ENCODE results near the gene PITHD1. TPM values are rescaled to one million over a fixed set of nuclear protein-coding genes. Genes with fewer than 3 reads are reported as not detected.

The PITHD1 gene
- total RNA-seq, 1 donor from 2014 or later, result 37.3 TPM

DNA sequence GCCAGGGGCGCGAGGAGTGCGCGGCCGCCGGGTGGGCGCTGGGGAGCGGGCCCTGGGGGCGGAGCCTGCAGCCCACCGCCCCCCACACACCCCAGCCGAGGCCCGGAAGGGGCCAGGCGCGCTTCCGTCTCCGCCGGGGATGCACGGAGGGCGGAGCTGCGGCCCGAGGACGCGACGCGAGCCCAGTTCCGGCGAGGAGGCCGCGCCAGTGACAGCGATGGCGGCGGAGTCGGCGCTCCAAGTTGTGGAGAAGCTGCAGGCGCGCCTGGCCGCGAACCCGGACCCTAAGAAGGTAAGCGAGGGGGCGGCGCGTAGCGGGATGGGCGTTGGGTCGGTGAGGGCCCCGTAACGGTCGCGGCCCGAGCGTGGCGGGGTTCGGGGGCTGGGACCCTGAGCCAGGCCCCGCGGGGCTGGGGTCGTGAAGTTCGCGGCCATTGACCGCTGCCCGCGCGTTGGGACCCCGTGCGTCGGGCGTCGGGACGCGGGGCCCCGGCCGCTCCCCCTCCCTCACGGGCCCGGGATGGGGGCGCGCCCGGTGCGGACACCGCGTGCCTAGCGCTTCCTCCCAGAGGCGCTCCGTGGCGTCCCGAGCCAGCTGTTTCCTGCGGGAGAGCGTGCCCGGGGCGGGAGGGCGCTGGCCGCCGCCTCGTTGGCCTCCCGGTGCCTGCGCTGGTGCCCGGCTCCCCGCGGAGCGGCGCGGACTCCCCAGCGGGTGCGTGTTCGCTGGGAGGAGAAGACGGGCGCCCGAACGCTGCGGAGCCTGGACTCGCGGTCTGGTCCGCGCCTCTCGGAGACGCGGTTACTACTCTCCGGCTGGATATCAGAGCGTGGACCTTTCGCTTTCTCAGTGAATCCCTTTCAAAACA, 34.7 kb upstream of the PITHD1 start, which contains the start of gene ELOA:
Gene ELOA, plus strand, starts transcription at position 185 of the 866 bp plus-strand sequence. Its CDS starts 33 bp downstream, at position 218.
- FAIRE-seq (no peak), DNase-seq (ENCODE audit: low read depth) (peak; percentile 40)
- peak within 1 kb of the TSS; percentile 65 for H2AFZ ChIP-seq (ENCODE audit: low read depth, low read length)
- H4K20me1 ChIP-seq (ENCODE audit: insufficient read depth, low read length), result peaks cover 51% of the 10 kb centered on the region
- H3K4me1 ChIP-seq (ENCODE audit: insufficient read depth, low read length), result peaks cover 16% of the 10 kb centered on the region
- H3K4me3 ChIP-seq (ENCODE audit: insufficient read depth, low read depth, low read length), result peak within 1 kb of the TSS; percentile 81
- peaks cover 52% of the 10 kb centered on the region for H3K79me2 ChIP-seq (ENCODE audit: insufficient read depth, low read length)
- peak within 1 kb of the TSS; percentile 87 for H3K27ac Mint-ChIP-seq (ENCODE audit: unreplicated experiment)
- TF ChIP-seq EZH2 (IDR thresholded peaks at IDR 0.05; ENCODE audit: insufficient read depth, low read length) (no peak), CTCF (IDR thresholded peaks at IDR 0.05; ENCODE audit: insufficient read depth, low read depth, low read length) (no peak)
- H3K36me3 ChIP-seq (ENCODE audit: insufficient read depth, low read length), result no peaks in the 10 kb centered on the region
- no peaks in the 10 kb centered on the region for H3K27me3 ChIP-seq (ENCODE audit: insufficient read depth, low read length)
- H3K9me3 Mint-ChIP-seq (ENCODE audit: unreplicated experiment), result no peaks in the 10 kb centered on the region
- H3K27me3 Mint-ChIP-seq (ENCODE audit: low read depth, unreplicated experiment), result no peaks in the 10 kb centered on the region
- H3K4me2 ChIP-seq (ENCODE audit: low read length), result peak within 1 kb of the TSS; percentile 88
- no peaks in the 10 kb centered on the region for H3K36me3 Mint-ChIP-seq (ENCODE audit: low read depth, unreplicated experiment)
- peak within 1 kb of the TSS; percentile 59 for H3K27ac ChIP-seq (ENCODE audit: low read depth, low read length)
- H3K9ac ChIP-seq (ENCODE audit: low read length), result peak within 1 kb of the TSS; percentile 85
- H3K9me3 ChIP-seq (ENCODE audit: insufficient read depth, low read depth, low read length), result no peaks in the 10 kb centered on the region
- peaks cover 30% of the 10 kb centered on the region for H3K4me1 Mint-ChIP-seq (ENCODE audit: low read depth, unreplicated experiment)
- H3K4me3 Mint-ChIP-seq (ENCODE audit: unreplicated experiment), result peak within 1 kb of the TSS; percentile 93

GRCh38 chr1:23745515-23745914, 32.7 kb upstream of the PITHD1 start:
- Histone ChIP-seq H3K79me2 (ENCODE audit: insufficient read depth, low read length) (peaks cover 67% of the 10 kb centered on the region), H3K36me3 (ENCODE audit: insufficient read depth, low read length) (peaks cover 6% of the 10 kb centered on the region), H3K4me1 (ENCODE audit: insufficient read depth, low read length) (peaks cover 16% of the 10 kb centered on the region), H3K4me2 (ENCODE audit: low read length) (peak overlapping the region; percentile 88), H3K27ac (ENCODE audit: low read depth, low read length) (no peak overlapping the region), H3K9ac (ENCODE audit: low read length) (no peak overlapping the region), H2AFZ (ENCODE audit: low read depth, low read length) (no peak overlapping the region), H3K27me3 (ENCODE audit: insufficient read depth, low read length) (no peaks in the 10 kb centered on the region), H3K4me3 (ENCODE audit: insufficient read depth, low read depth, low read length) (no peak overlapping the region), H4K20me1 (ENCODE audit: insufficient read depth, low read length) (peaks cover 58% of the 10 kb centered on the region), H3K9me3 (ENCODE audit: insufficient read depth, low read depth, low read length) (no peaks in the 10 kb centered on the region)
- Mint-ChIP-seq H3K27ac (ENCODE audit: unreplicated experiment) (no peak overlapping the region), H3K9me3 (ENCODE audit: unreplicated experiment) (no peaks in the 10 kb centered on the region), H3K36me3 (ENCODE audit: low read depth, unreplicated experiment) (no peaks in the 10 kb centered on the region), H3K4me1 (ENCODE audit: low read depth, unreplicated experiment) (peaks cover 35% of the 10 kb centered on the region), H3K4me3 (ENCODE audit: unreplicated experiment) (peak overlapping the region; percentile 93), H3K27me3 (ENCODE audit: low read depth, unreplicated experiment) (no peaks in the 10 kb centered on the region)
- FAIRE-seq, result no peak
- no peak for DNase-seq (ENCODE audit: low read depth)
- no peak for TF ChIP-seq EZH2 (IDR thresholded peaks at IDR 0.05; ENCODE audit: insufficient read depth, low read length)
- TF ChIP-seq CTCF (IDR thresholded peaks at IDR 0.05; ENCODE audit: insufficient read depth, low read depth, low read length), result peak; percentile 47

DNA sequence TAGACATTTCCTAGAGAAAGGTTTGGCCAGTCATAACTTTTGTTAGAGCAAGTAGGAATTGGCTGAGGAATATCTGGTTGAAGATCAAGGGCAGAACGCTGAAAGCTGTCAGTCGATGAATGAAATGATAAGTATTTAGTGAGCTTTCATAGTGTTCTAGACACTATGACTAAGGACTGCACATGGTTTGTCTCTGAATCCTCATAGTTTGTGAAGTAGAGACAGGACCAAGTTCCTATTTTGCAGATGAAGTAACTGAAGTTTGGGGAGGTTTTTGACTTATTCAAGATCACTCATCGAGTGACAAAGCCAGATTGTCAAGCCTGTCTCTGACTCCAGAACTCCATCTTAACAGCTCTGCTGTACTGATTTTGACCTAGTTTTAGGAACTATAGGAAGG, 30.2 kb upstream of the PITHD1 start:
- DNase-seq (ENCODE audit: low read depth), result no peak
- no peak for FAIRE-seq
- no peak overlapping the region for H3K4me2 ChIP-seq (ENCODE audit: low read length)
- Mint-ChIP-seq H3K4me3 (ENCODE audit: unreplicated experiment) (peak overlapping the region; percentile 58), H3K36me3 (ENCODE audit: low read depth, unreplicated experiment) (peaks cover 6% of the 10 kb centered on the region), H3K9me3 (ENCODE audit: unreplicated experiment) (no peaks in the 10 kb centered on the region), H3K27me3 (ENCODE audit: low read depth, unreplicated experiment) (no peaks in the 10 kb centered on the region), H3K4me1 (ENCODE audit: low read depth, unreplicated experiment) (peaks cover 32% of the 10 kb centered on the region), H3K27ac (ENCODE audit: unreplicated experiment) (peak overlapping the region; percentile 84)
- TF ChIP-seq EZH2 (IDR thresholded peaks at IDR 0.05; ENCODE audit: insufficient read depth, low read length), result no peak
- TF ChIP-seq CTCF (IDR thresholded peaks at IDR 0.05; ENCODE audit: insufficient read depth, low read depth, low read length), result no peak
- peaks cover 83% of the 10 kb centered on the region for H4K20me1 ChIP-seq (ENCODE audit: insufficient read depth, low read length)
- H3K9me3 ChIP-seq (ENCODE audit: insufficient read depth, low read depth, low read length), result no peaks in the 10 kb centered on the region
- H3K4me3 ChIP-seq (ENCODE audit: insufficient read depth, low read depth, low read length), result no peak overlapping the region
- peaks cover 29% of the 10 kb centered on the region for H3K36me3 ChIP-seq (ENCODE audit: insufficient read depth, low read length)
- H3K27me3 ChIP-seq (ENCODE audit: insufficient read depth, low read length), result no peaks in the 10 kb centered on the region
- peaks cover 11% of the 10 kb centered on the region for H3K4me1 ChIP-seq (ENCODE audit: insufficient read depth, low read length)
- no peak overlapping the region for H3K27ac ChIP-seq (ENCODE audit: low read depth, low read length)
- H2AFZ ChIP-seq (ENCODE audit: low read depth, low read length), result no peak overlapping the region
- H3K9ac ChIP-seq (ENCODE audit: low read length), result no peak overlapping the region
- peaks cover 81% of the 10 kb centered on the region for H3K79me2 ChIP-seq (ENCODE audit: insufficient read depth, low read length)
